HK-2 (cell line): ENCODE data around the gene THSD4.
A peak's percentile ranks its signal among the peaks of the same experiment; 100 is the strongest.
"Not testable (repeated sequence)": the region's sequence is repeated elsewhere in the genome, so short reads cannot be mapped to it uniquely, and the experiment has no call there.

Source experiments
- DNase-seq: peaks from one replicate; pipeline ENCODE4 v3.0.0-alpha.2; 2018; ENCODE audit not compliant: unreplicated experiment

THSD4 gene

DNA sequence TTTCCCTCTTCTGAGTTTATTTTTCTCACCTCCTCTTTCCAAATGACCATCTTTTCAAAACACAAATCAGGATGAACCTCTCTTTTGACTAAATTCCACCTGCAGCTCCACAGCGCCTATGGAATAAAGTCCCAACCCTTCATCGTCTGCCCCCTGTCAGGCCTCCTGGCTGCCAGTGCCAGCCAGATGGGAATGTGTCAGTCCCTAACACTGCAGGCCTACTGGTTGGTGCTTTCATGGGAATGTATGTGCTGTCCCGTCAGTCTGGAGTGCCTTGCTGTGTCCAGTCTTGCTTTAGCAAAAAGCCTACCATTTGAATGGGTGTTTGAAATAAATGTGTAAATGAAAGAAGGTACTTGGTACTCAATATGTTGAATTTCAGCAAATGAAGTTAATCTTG, 310.1 kb downstream of the THSD4 start:
- no peak for DNase-seq

GRCh38 chr15:71426792-71427191, 311.5 kb downstream of the THSD4 start:
- DNase-seq = no peak

GRCh38 chr15:71430782-71431181, 315.5 kb downstream of the THSD4 start:
- DNase-seq = no peak

DNA sequence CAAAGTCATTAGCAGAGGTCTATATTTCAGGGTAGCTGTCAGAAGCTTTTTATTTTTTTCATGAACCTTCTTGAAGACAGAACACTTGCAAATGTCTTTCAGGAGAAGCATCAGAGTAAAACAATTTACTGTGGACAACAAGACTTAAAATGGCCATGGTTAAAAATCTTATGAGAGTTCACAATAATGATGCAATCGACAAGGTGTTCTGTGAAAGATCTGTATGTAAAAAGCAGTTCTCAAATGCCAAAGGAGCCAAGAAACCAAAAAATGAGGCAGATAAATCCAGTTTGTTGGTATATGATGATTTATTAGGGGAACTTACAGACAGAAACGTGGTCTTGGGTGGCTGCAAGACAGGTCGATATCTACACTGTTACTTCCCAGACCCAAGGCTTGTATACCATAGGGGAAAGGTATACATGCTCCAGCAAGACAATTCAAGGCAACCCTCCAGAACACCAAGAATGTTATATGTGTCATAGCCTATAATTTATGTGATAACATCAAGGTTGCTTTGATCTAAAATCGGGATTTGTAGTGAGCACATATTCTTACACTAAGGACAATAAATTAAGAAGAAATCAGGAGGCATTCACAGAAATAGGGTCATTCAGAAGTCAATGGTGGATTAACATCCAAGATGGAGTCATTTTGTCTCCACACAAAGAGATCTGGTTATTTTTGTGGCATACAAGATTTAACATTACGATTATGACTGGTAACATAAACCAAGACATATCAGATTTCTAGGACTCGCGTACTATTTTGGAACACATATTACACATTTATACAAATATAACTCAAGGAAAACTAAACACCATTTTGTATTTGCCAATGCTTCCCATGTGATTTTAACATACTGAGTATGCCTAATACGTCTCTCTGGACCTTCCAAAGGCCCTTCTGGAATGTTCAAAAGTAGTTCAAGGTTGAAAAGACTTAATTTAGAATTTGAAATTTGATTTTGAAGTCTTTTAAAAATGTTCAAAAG, 316.4 kb downstream of the THSD4 start:
- no peak for DNase-seq

DNA sequence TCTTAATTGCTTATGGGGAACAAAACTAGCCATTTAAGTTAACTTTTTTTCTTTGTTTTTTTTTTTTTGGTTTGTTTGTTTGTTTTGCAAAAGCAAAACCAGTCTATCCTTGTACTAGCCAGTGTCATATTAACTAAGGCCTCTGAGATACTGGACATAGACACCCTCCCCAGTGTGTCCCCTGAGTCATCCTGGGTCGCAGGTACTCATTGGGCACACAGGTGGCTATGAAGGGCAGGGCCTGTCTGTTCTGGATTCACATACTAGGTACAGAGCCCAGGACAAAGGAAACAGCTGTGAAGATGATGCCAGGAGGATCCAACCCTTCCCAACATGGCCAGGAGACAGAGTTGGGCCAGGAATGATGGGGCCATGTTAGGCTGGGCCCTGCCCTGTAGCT, 318.1 kb downstream of the THSD4 start:
- DNase-seq = no peak

DNA sequence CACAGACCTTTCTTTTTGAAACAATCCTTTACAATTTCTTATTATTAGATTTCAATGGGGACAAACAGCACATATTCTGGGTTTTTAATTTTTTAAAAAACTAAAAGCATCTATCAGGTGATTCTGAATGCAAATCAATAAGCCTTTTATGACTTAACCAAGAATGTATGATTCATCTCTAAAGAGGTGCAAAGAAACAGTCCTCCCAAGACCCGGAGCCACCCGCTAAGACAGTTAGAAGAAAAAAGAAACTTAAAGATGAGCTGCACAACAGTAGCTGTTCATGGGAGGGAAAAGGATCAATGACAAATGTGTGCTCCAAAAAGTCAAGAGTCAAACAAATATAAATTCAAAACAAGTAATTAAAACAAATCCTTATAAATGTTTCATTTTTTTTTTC, 319.5 kb downstream of the THSD4 start:
- DNase-seq = no peak

DNA sequence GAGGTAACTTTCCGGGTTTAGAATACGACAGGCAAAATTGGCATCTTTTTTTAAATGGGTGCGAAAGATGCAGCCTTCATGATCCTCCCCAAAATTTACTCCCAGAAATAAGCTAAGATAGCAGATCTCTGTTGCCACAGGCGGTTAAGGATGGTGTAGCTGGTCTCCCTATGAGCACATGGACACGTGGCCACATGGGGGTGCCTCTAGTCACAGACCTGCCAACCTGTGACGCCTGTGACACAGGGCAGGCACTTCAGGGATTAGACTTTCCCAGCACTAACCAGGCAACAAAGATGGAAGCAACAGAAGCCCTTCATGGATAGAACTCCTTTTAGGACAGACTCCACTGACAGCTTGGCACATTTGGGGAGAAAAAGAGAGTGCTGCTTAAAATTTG, 320.3 kb downstream of the THSD4 start:
- DNase-seq = no peak

DNA sequence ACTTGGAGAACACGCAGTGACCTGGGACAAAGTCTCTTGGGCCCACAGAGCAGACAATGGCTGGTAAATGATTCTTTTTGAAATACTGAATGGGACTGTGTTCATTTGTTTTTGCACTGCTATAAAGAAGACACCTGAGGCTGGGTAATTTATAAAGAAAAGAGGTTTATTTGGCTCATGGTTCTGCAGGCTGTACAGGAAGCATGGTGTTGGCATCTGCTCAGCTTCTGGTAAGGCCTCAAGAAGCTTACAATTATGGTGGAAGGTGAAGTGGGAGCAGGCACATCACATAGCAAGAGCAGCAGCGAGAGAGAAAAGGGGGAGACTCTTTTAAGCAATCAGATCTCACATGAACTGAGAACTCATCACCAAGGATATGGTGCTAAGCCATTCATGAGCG, 321.6 kb downstream of the THSD4 start:
- no peak for DNase-seq

DNA sequence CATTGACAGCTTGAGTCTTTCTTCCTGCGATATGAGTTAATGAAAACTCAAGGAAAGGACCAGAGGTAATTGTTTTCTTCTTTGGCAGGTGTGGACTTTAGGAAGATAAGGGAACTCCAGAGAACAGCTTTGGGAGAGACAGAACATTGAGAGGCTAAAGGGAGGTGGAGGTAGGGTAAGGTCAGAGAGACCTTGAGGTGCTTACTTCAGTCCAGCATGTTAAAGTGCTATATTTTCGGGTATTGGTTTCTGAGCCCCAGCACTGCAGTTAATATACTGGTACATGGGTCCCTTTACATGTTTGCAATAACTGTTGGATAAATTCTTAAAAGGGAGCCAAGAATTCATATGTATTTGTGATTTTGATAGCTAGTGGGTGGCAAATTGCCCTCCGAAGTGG, 322.1 kb downstream of the THSD4 start:
- DNase-seq = no peak

- no peak for DNase-seq
Measured at GRCh38 chr15:71437919-71438318, 322.6 kb downstream of the THSD4 start.

GRCh38 chr15:71439478-71439877, 324.2 kb downstream of the THSD4 start:
- DNase-seq = not testable (repeated sequence)

DNA sequence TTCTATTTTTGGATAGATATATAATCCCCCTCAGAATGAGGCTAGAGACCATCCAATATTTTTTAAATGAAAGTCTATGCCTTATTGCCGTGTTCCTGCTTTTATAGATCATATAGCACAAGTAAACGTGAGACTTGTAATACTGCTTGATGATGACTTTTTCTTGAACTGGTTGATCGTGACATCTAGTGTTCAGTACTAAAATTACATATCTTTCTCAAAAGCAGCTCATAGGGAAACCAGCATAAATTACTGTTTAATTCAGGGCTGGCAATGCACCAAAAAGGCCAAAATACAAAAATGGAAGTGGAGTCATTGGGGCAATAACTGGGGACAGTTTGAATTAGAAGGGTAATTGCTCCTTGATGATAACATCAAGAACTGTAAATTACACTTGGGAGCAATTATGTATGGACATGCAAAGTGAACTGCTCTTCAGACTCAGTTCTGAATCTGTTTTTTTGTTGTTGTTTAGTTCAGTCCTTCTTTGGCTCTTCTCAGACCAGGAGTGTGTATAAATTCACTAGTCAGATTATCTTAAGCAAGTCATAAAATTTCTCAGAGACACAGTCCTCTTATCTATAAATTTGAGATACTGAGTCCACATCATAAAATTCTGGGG, 325.3 kb downstream of the THSD4 start:
- DNase-seq = no peak

- DNase-seq = peak; percentile 25
Measured at GRCh38 chr15:71443538-71443937, 328.3 kb downstream of the THSD4 start.

DNA sequence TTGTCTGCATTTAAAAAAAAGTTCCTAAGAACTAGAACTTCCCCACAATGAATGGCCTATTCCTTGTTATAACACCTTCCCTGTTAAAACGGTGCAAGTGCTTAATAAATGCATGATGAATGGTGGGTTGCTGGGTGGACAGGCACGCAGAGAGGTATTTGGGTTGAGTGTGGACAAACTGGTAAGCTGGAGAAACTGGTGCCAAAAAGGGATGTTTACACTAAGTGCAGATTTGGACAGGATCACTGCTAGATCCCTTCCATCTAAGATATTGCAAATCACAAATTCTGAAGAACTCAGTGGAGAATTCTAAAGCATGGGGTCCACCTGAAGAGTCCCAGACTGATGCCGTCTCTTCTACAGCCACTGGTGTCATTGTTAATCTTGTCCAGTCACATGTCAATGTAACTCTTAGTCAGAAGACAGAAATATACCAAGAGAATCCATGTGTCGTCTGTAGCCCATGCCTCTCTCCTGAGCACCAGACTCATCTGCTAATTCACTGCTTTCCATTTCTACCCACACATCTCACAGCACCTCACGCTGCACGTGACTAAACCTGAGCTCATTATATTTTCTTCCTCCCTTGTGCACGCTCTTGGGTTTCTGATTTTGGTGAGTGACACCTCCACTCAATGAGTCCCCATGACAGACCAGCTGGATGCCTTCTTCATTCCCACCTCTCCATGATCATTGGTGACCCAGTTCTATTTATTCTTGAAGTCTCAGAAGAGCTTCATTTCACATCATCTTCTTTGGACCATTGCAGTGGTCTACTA, 328.9 kb downstream of the THSD4 start:
- DNase-seq = no peak

- DNase-seq = no peak
Measured at GRCh38 chr15:71444866-71445590, 329.8 kb downstream of the THSD4 start.

GRCh38 chr15:71447328-71448250, 332.3 kb downstream of the THSD4 start:
- DNase-seq = peak; percentile 46

- peak; percentile 35 for DNase-seq
Measured at GRCh38 chr15:71448688-71449114, 333.4 kb downstream of the THSD4 start.

DNA sequence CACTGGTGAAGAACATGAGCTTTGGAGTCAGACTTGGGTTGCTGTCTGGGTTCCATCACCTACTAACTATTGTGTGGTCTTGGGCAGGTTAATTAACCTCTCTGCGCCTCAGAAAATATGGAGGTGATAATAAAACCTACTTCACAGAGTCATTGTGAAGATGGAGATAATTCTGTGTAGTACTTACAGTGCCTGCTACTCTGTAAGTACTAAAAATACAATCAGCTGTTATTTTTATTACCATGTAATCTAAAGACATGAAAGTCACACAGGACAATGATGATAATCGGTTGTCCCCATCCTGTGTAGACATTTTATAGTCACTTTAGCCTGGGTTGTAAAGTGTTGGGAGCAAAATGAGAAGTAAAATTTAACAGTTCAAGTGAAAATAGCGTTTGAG, 334.1 kb downstream of the THSD4 start:
- DNase-seq = no peak

DNA sequence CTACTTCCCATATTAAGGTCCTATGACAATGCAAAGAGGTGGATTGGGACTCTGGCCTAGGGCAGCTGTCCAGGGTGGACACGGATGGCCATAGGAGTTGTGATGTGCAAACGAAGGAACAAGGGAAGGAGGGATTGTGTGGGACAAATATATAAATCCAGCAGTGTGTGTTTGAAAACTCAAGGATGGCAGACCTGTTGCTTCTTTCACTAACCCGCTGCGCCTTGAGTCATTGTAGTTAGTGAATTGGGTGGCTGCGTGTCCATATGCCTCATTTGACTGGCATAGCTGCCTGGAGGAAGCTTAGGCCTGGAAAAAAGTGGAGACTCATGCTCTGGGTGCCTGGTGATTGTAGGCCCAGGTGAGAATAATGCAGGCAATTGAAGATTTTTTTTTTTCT, 334.7 kb downstream of the THSD4 start:
- DNase-seq = no peak

DNA sequence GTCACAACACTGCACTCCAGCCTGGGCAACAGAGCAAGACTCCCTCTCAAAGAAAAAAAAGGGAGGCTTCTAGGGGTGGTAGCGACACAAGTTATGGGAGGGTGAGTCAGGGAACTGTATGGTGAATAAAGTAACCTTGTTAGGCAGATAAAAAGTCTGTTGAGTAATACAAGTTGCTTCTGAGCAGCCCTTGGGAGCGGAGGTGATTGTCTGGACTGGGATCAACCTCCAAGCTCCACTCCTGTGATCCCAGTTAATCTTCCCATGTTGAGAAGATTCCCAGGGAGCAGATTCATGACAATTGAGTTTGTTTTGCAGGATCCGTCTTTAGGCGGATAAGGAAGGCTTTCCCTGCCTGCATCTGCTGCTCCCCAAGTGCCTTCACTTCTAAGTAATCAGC, 335.9 kb downstream of the THSD4 start:
- DNase-seq = no peak

GRCh38 chr15:71452893-71453292, 337.6 kb downstream of the THSD4 start:
- no peak for DNase-seq
